Calu3 (cell line): ENCODE measurements around the gene ATP13A2. TPM values are rescaled to one million over a fixed set of nuclear protein-coding genes. Genes with fewer than 3 reads are reported as not detected.

ENCODE experiments used
- BruUV-seq: library from RNA; stranded (reverse); fragments of 400-500 nt; replicated peaks from 2 replicates; lab custom pipeline; 2021; lab: Mats Ljungman, UMichigan
- CTCF ChIA-PET: fragments of 300-600 bp; sonication (Branson Sonifier 250); formaldehyde crosslinking; loops from one replicate; lab custom pipeline; 2022; ENCODE audit warnings: antibody characterized with exemption; lab: Charles Lee
- DNase-seq: peaks from one replicate; pipeline ENCODE4 v3.0.0; 2022
- H3K27ac Mint-ChIP-seq: one replicate; pipeline ENCODE4 v1.8.0; 2022; ENCODE audit warnings: mixed read lengths; ENCODE audit not compliant: unreplicated experiment
- H3K27me3 Mint-ChIP-seq: one replicate; pipeline ENCODE4 v1.8.0; 2022; ENCODE audit warnings: mixed read lengths; ENCODE audit not compliant: unreplicated experiment
- H3K36me3 Mint-ChIP-seq: one replicate; pipeline ENCODE4 v1.8.0; 2022; ENCODE audit warnings: mild to moderate bottlenecking, moderate library complexity, mixed read lengths; ENCODE audit not compliant: insufficient read depth, unreplicated experiment
- H3K4me1 Mint-ChIP-seq: one replicate; pipeline ENCODE4 v1.8.0; 2022; ENCODE audit warnings: mild to moderate bottlenecking, low read depth, mixed read lengths; ENCODE audit not compliant: unreplicated experiment
- H3K4me3 Mint-ChIP-seq: one replicate; pipeline ENCODE4 v1.8.0; 2022; ENCODE audit warnings: mild to moderate bottlenecking, low read depth, moderate library complexity, mixed read lengths; ENCODE audit not compliant: unreplicated experiment
- H3K9me3 Mint-ChIP-seq: one replicate; pipeline ENCODE4 v1.8.0; 2022; ENCODE audit warnings: low read depth, mixed read lengths; ENCODE audit not compliant: unreplicated experiment
- CTCF ChIP-seq: fragments of 200-600 bp; IDR thresholded peaks from one replicate; pipeline ENCODE4 v1.8.0; 2022; ENCODE audit warnings: antibody characterized with exemption; ENCODE audit not compliant: unreplicated experiment
- intact Hi-C: fragments of 100-400 bp; cut with micrococcal nuclease; formaldehyde crosslinking; loops from one replicate; pipeline ENCODE4 v1.10.0; 2022; ENCODE audit not compliant: unreplicated experiment
- total RNA-seq: library from RNA; stranded (reverse); gene quantifications from 2 replicates; pipeline ENCODE4 v1.2.3, GENCODE V29; 2022

Gene ATP13A2
- total RNA-seq, 1 experiment from 2014 or later, result 33.4 TPM

- CTCF ChIA-PET, result interaction anchor here (1.0 kb wide), 1 partner anchor 10 kb away, joined by 3 read pairs; no protein-coding TSS in a partner anchor
- no peaks in the 10 kb centered on the region for H3K9me3 Mint-ChIP-seq
- no peak for DNase-seq
- H3K27ac Mint-ChIP-seq, result no peak overlapping the region
- intact Hi-C loops, result no loop called here
- H3K4me1 Mint-ChIP-seq, result peaks cover 3% of the 10 kb centered on the region
- no peak for TF ChIP-seq CTCF
- H3K27me3 Mint-ChIP-seq, result peaks cover 13% of the 10 kb centered on the region
- H3K36me3 Mint-ChIP-seq, result no peaks in the 10 kb centered on the region
- no peak overlapping the region for H3K4me3 Mint-ChIP-seq
- no TSS peak for BruUV-seq
These were observed 35.9 kb downstream of the ATP13A2 start for GRCh38 chr1:16975838-16976237.

GRCh38 chr1:16975211-16975610, 36.5 kb downstream of the ATP13A2 start:
- no peak for DNase-seq
- CTCF ChIA-PET, result interaction anchor here (0.6 to 1.0 kb wide), 2 partner anchors 11 to 628 kb away, joined by 3 to 4 read pairs; no protein-coding TSS in a partner anchor
- H3K4me1 Mint-ChIP-seq, result no peaks in the 10 kb centered on the region
- H3K27ac Mint-ChIP-seq, result no peak overlapping the region
- no peaks in the 10 kb centered on the region for H3K36me3 Mint-ChIP-seq
- H3K4me3 Mint-ChIP-seq, result no peak overlapping the region
- BruUV-seq, result no TSS peak
- H3K27me3 Mint-ChIP-seq, result peaks cover 7% of the 10 kb centered on the region
- intact Hi-C loops, result no loop called here
- no peaks in the 10 kb centered on the region for H3K9me3 Mint-ChIP-seq
- no peak for TF ChIP-seq CTCF

- CTCF ChIA-PET, result no interaction called here
- peaks cover 3% of the 10 kb centered on the region for H3K36me3 Mint-ChIP-seq
- TF ChIP-seq CTCF, result no peak
- BruUV-seq, result no TSS peak
- H3K9me3 Mint-ChIP-seq, result no peaks in the 10 kb centered on the region
- intact Hi-C loops, result no loop called here
- H3K4me3 Mint-ChIP-seq, result no peak overlapping the region
- H3K27ac Mint-ChIP-seq, result no peak overlapping the region
- no peak for DNase-seq
- no peaks in the 10 kb centered on the region for H3K4me1 Mint-ChIP-seq
- no peaks in the 10 kb centered on the region for H3K27me3 Mint-ChIP-seq
These were observed 38.5 kb downstream of the ATP13A2 start for GRCh38 chr1:16973215-16973614.

GRCh38 chr1:16972189-16972895, 39.4 kb downstream of the ATP13A2 start:
- no peaks in the 10 kb centered on the region for H3K4me1 Mint-ChIP-seq
- DNase-seq, result no peak
- no TSS peak for BruUV-seq
- no peak overlapping the region for H3K27ac Mint-ChIP-seq
- intact Hi-C loops, result no loop called here
- no peak overlapping the region for H3K4me3 Mint-ChIP-seq
- TF ChIP-seq CTCF, result no peak
- CTCF ChIA-PET, result no interaction called here
- H3K27me3 Mint-ChIP-seq, result no peaks in the 10 kb centered on the region
- H3K9me3 Mint-ChIP-seq, result no peaks in the 10 kb centered on the region
- peaks cover 3% of the 10 kb centered on the region for H3K36me3 Mint-ChIP-seq
